ENCODE measurements around the gene TJAP1.

TJAP1 gene

DNA sequence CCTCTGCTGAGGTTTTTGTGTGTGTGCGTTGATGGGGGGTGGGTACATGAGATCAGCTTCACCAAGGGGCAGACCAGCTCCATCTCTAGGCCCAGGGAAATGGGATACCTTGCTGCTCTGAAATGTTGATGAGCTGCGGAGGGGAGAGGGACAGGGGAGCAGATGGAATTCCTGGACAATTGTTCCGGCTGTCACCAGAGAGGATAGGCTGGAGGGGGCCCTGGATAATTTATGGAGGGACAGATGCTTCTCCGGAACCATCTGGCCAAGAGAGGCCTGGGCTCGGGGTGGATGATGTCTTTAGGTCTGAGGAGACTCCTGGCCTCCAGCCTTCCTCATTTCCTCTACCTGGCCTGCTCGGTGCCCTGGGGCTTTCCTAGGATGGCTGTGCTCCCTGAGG, 1.9 kb upstream of the TJAP1 start:
- H3K27me3 ChIP-seq (ENCODE audit: low read length), result no peaks in the 10 kb centered on the region
- peaks cover 15% of the 10 kb centered on the region for H3K79me2 ChIP-seq (ENCODE audit: insufficient read depth, low read length)
- no peaks in the 10 kb centered on the region for H3K36me3 ChIP-seq (ENCODE audit: low read length)
- H3K4me3 ChIP-seq (ENCODE audit: insufficient read depth, low read length, poor library complexity, severe bottlenecking), result no peak overlapping the region
- no peaks in the 10 kb centered on the region for H3K9me2 ChIP-seq (replicated peaks; ENCODE audit: insufficient read depth, low read length)
- H3K4me2 ChIP-seq (ENCODE audit: low read depth, low read length, poor library complexity, severe bottlenecking), result no peak overlapping the region
- H3K27ac ChIP-seq (ENCODE audit: low read depth, low read length), result no peak overlapping the region
- no peaks in the 10 kb centered on the region for H3K9me3 ChIP-seq (ENCODE audit: insufficient read depth, low read length)
- H2AFZ ChIP-seq (ENCODE audit: low read depth, low read length, severe bottlenecking), result no peak overlapping the region
- peaks cover 8% of the 10 kb centered on the region; the same call in 1 of the 2 replicates for H3F3A ChIP-seq (ENCODE audit: insufficient read depth)
- no peak overlapping the region for H3K9ac ChIP-seq (ENCODE audit: low read length)
- no peaks in the 10 kb centered on the region for H4K20me1 ChIP-seq (ENCODE audit: low read depth, low read length)
- TF ChIP-seq, protein P1, sequence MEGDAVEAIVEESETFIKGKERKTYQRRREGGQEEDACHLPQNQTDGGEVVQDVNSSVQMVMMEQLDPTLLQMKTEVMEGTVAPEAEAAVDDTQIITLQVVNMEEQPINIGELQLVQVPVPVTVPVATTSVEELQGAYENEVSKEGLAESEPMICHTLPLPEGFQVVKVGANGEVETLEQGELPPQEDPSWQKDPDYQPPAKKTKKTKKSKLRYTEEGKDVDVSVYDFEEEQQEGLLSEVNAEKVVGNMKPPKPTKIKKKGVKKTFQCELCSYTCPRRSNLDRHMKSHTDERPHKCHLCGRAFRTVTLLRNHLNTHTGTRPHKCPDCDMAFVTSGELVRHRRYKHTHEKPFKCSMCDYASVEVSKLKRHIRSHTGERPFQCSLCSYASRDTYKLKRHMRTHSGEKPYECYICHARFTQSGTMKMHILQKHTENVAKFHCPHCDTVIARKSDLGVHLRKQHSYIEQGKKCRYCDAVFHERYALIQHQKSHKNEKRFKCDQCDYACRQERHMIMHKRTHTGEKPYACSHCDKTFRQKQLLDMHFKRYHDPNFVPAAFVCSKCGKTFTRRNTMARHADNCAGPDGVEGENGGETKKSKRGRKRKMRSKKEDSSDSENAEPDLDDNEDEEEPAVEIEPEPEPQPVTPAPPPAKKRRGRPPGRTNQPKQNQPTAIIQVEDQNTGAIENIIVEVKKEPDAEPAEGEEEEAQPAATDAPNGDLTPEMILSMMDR (IDR thresholded peaks at IDR 0.05; ENCODE audit: insufficient read depth, low read length, poor library complexity, severe bottlenecking), result no peak
- no peak for TF ChIP-seq EZH2phosphoT487 (conservative IDR thresholded peaks at IDR 0.05; ENCODE audit: low read length)

DNA sequence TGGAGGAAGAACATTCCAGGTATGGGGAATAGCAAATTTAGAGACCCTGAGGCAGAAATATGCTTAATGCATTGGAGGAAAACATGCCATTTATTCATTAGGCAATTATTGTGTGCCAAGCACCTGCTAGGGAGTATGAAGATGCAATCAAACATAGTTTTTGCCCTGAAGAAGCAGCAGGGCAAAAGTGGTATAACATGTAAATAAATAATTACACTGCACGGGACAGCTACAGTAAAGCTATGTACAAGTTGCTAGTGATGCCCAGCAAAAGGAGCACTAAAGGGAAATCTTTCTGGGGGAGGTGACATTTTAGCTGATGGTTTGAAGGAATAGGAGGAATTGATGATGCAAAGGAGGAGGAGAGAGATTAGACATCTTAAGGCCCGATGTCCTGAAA, 624 bp upstream of the TJAP1 start:
- no peaks in the 10 kb centered on the region for H3K36me3 ChIP-seq (ENCODE audit: low read length)
- H3K9me3 ChIP-seq (ENCODE audit: insufficient read depth, low read length), result no peaks in the 10 kb centered on the region
- H3K4me2 ChIP-seq (ENCODE audit: low read depth, low read length, poor library complexity, severe bottlenecking), result peak overlapping the region; percentile 87
- no peaks in the 10 kb centered on the region for H3K9me2 ChIP-seq (replicated peaks; ENCODE audit: insufficient read depth, low read length)
- no peaks in the 10 kb centered on the region for H3K27me3 ChIP-seq (ENCODE audit: low read length)
- no peak for TF ChIP-seq EZH2phosphoT487 (conservative IDR thresholded peaks at IDR 0.05; ENCODE audit: low read length)
- TF ChIP-seq, protein P1 (IDR thresholded peaks at IDR 0.05; ENCODE audit: insufficient read depth, low read length, poor library complexity, severe bottlenecking), result no peak
- no peak overlapping the region for H3K27ac ChIP-seq (ENCODE audit: low read depth, low read length)
- peak overlapping the region; percentile 87 for H2AFZ ChIP-seq (ENCODE audit: low read depth, low read length, severe bottlenecking)
- H3K4me3 ChIP-seq (ENCODE audit: insufficient read depth, low read length, poor library complexity, severe bottlenecking), result peak overlapping the region; percentile 69
- peak overlapping the region; percentile 75 for H3K9ac ChIP-seq (ENCODE audit: low read length)
- no peaks in the 10 kb centered on the region for H4K20me1 ChIP-seq (ENCODE audit: low read depth, low read length)
- peaks cover 8% of the 10 kb centered on the region; the same call in 1 of the 2 replicates for H3F3A ChIP-seq (ENCODE audit: insufficient read depth)
- peaks cover 19% of the 10 kb centered on the region for H3K79me2 ChIP-seq (ENCODE audit: insufficient read depth, low read length)

DNA sequence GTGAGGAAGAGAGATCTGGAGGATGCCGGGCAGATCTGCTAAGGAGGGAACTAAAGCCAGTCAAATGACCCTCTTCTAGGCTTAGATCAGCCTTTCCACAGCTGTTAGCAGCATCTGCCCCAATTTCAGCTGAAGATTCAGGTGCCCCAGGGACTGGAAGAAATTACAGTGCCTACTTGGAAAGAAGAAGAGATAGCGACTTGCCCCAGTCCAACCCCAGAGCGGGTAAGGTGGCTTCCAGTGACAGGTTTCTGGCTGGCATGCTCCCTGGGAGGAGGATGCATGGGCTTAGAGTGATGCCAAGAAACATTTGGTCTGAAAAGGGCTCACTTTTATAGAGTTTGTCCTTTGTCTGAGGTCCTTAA, 620 bp downstream of the TJAP1 start:
- H3K4me2 ChIP-seq (ENCODE audit: low read depth, low read length, poor library complexity, severe bottlenecking), result peak overlapping the region; percentile 87
- no peaks in the 10 kb centered on the region for H3K9me2 ChIP-seq (replicated peaks; ENCODE audit: insufficient read depth, low read length)
- H3K9me3 ChIP-seq (ENCODE audit: insufficient read depth, low read length), result no peaks in the 10 kb centered on the region
- peaks cover 28% of the 10 kb centered on the region for H3K79me2 ChIP-seq (ENCODE audit: insufficient read depth, low read length)
- H3F3A ChIP-seq (ENCODE audit: insufficient read depth), result peaks cover 8% of the 10 kb centered on the region; the same call in 1 of the 2 replicates
- H4K20me1 ChIP-seq (ENCODE audit: low read depth, low read length), result 0 out of 2 replicates have a peak, but pooled peaks cover 3% of the 10 kb centered on the region
- H3K27ac ChIP-seq (ENCODE audit: low read depth, low read length), result no peak overlapping the region
- no peaks in the 10 kb centered on the region for H3K27me3 ChIP-seq (ENCODE audit: low read length)
- TF ChIP-seq, protein P1 (IDR thresholded peaks at IDR 0.05; ENCODE audit: insufficient read depth, low read length, poor library complexity, severe bottlenecking), result no peak
- no peak for TF ChIP-seq EZH2phosphoT487 (conservative IDR thresholded peaks at IDR 0.05; ENCODE audit: low read length)
- peak overlapping the region; percentile 87 for H2AFZ ChIP-seq (ENCODE audit: low read depth, low read length, severe bottlenecking)
- peak overlapping the region; percentile 69 for H3K4me3 ChIP-seq (ENCODE audit: insufficient read depth, low read length, poor library complexity, severe bottlenecking)
- H3K36me3 ChIP-seq (ENCODE audit: low read length), result no peaks in the 10 kb centered on the region
- peak overlapping the region; percentile 75 for H3K9ac ChIP-seq (ENCODE audit: low read length)
